GM18873 (cell line): ENCODE measurements around the gene OMG.
"Not testable (repeated sequence)": the region's sequence is repeated elsewhere in the genome, so short reads cannot be mapped to it uniquely, and the experiment has no call there.

Experiments used
- ATAC-seq: cut with Tn5 transposase; IDR thresholded peaks from one replicate; pipeline ENCODE4 v1.9.1; 2021; ENCODE audit warnings: mild to moderate bottlenecking, moderate library complexity, moderate number of reproducible peaks; ENCODE audit not compliant: unreplicated experiment, low FRiP score

Gene OMG

GRCh38 chr17:31297090-31297489, at the start of gene OMG:
Gene OMG, minus strand, starts transcription at chr17:31297239. Its CDS starts 908 bp downstream, at chr17:31296331.
- no peak for ATAC-seq

GRCh38 chr17:31345191-31345747, 48.2 kb upstream of the OMG start:
- ATAC-seq = not testable (repeated sequence)

GRCh38 chr17:31339906-31340661, 43.0 kb upstream of the OMG start:
- ATAC-seq = no peak

GRCh38 chr17:31329221-31329620, 32.2 kb upstream of the OMG start:
- no peak for ATAC-seq

- ATAC-seq = no peak
These were observed 31.1 kb upstream of the OMG start for GRCh38 chr17:31328160-31328535.

- ATAC-seq = no peak
These were observed 30.6 kb upstream of the OMG start for GRCh38 chr17:31327534-31328159.

GRCh38 chr17:31323551-31323950, 26.5 kb upstream of the OMG start:
- ATAC-seq = no peak

GRCh38 chr17:31321966-31322365, 24.9 kb upstream of the OMG start:
- ATAC-seq = no peak

- no peak for ATAC-seq
These were observed 24.4 kb upstream of the OMG start, which contains the start of gene EVI2A for GRCh38 chr17:31321481-31321880. Gene EVI2A, minus strand, starts transcription at chr17:31321622. Its CDS starts 2,609 bp downstream, at chr17:31319013.

- no peak for ATAC-seq
These were observed 23.8 kb upstream of the OMG start for GRCh38 chr17:31320791-31321190.

GRCh38 chr17:31320241-31320640, 23.2 kb upstream of the OMG start:
- ATAC-seq = no peak

GRCh38 chr17:31318851-31319661, 22.0 kb upstream of the OMG start:
- ATAC-seq = no peak

- peak; percentile 33 for ATAC-seq
These were observed 21.3 kb upstream of the OMG start for GRCh38 chr17:31318298-31318801.

- no peak for ATAC-seq
These were observed 17.7 kb upstream of the OMG start for GRCh38 chr17:31314782-31315100.

- ATAC-seq = no peak
These were observed 17.1 kb upstream of the OMG start, which contains the start of gene EVI2B for GRCh38 chr17:31313982-31314781. Gene EVI2B, minus strand, starts transcription at chr17:31314054. Its CDS starts 8,445 bp downstream, at chr17:31305609.

GRCh38 chr17:31312223-31312622, 15.2 kb upstream of the OMG start:
- ATAC-seq = not testable (repeated sequence)

- no peak for ATAC-seq
These were observed 14.5 kb upstream of the OMG start for GRCh38 chr17:31311526-31311925.

- no peak for ATAC-seq
These were observed 13.8 kb upstream of the OMG start for GRCh38 chr17:31310886-31311285.

GRCh38 chr17:31310260-31310659, 13.2 kb upstream of the OMG start:
- no peak for ATAC-seq

- ATAC-seq = no peak
These were observed 12.5 kb upstream of the OMG start for GRCh38 chr17:31309556-31309955.
